Sigmoid colon (tissue), 7 donors: ENCODE measurements around the gene SNRPD2. TPM values are rescaled to one million over a fixed set of nuclear protein-coding genes. Genes with fewer than 3 reads are reported as not detected.

ENCODE experiments used
- DNase-seq: peaks from one replicate; pipeline ENCODE4 v3.0.0-alpha.2; 2019
- H3K27ac ChIP-seq, 4 donors: fragments of 200-600 bp; sonication (generic); one replicate each; pipeline ENCODE4 v1.5.1; 2016 to 2019; ENCODE audit warnings: mild to moderate bottlenecking in 1 of 4
- H3K27me3 ChIP-seq, 3 donors: fragments of 200-600 bp; sonication (generic); one replicate each; pipeline ENCODE4 v1.5.1; 2019; ENCODE audit warnings: mild to moderate bottlenecking in 1 of 3
- H3K36me3 ChIP-seq, 4 donors: fragments of 200-600 bp; sonication (generic); one replicate each; pipeline ENCODE4 v1.5.1; 2016 to 2019
- H3K4me1 ChIP-seq, 4 donors: fragments of 200-600 bp; sonication (generic); one replicate each; pipeline ENCODE4 v1.5.1; 2017 to 2019
- H3K4me3 ChIP-seq, 4 donors: fragments of 200-600 bp; sonication (generic); one replicate each; pipeline ENCODE4 v1.5.1; 2017 to 2019; ENCODE audit warnings: mild to moderate bottlenecking in 2 of 4, moderate library complexity in 1 of 4
- H3K9me3 ChIP-seq, 4 donors: fragments of 200-600 bp in 3 of 4; sonication (generic) in 3 of 4; one replicate each; pipeline versions ENCODE4 v1.5.1 to v1.6.1; 2013 to 2019
- CTCF ChIP-seq, 4 experiments: fragments of 450-650 bp in 3 of 4; fragments of 200-600 bp in 1 of 4; IDR thresholded peaks; one replicate each; pipeline ENCODE4 v1.5.1; 2016 to 2019; ENCODE audit warnings: antibody characterized with exemption in 4 of 4, mild to moderate bottlenecking in 3 of 4, moderate library complexity in 2 of 4
- EP300 ChIP-seq, 4 donors: sonication (generic); formaldehyde crosslinking; IDR thresholded peaks; one replicate each; pipeline ENCODE4 v1.6.1; 2017; ENCODE audit warnings: antibody characterized with exemption in 4 of 4
- POLR2A ChIP-seq, 2 donors: fragments of 450-650 bp; IDR thresholded peaks; one replicate each; pipeline ENCODE4 v1.6.1; 2016; ENCODE audit warnings: antibody characterized with exemption in 2 of 2, mild to moderate bottlenecking in 2 of 2, moderate library complexity in 2 of 2
- POLR2AphosphoS5 ChIP-seq, 4 donors: sonication (generic); formaldehyde crosslinking; IDR thresholded peaks; one replicate each; pipeline ENCODE4 v1.6.1; 2017; ENCODE audit warnings: antibody characterized with exemption in 4 of 4
- WGBS, 2 donors: extraction: QIAGEN DNeasy Blood & Tissue Kit; methylation state at CpG; one replicate each; pipeline ENCODE4 v1.1.7; 2013; 5-methylcytosine and 5-hydroxymethylcytosine counted together
- intact Hi-C: fragments of 100-400 bp; cut with DNase I; formaldehyde crosslinking; loops from one replicate; pipeline ENCODE4 v1.15.1; 2023
- polyA plus RNA-seq, 3 donors: library from polyadenylated mRNA; stranded (reverse); fragments of 200-250 nt; gene quantifications; one replicate each; pipeline ENCODE4 v1.2.3, GENCODE V29; 2013
- total RNA-seq, 4 donors: library from RNA; depleted of rRNA; stranded (reverse); fragments of >200 nt; gene quantifications; one replicate each; pipeline ENCODE4 v1.1.0, GENCODE V29; 2016
- donor health status: healthy with polysubstance abuse.
- donor health status: Bipolar disorder and iron deficiency.
- donor health status: healthy.

The SNRPD2 gene
- total and polyA plus RNA-seq, 7 donors = 145 to 423 (median 261) TPM

DNA sequence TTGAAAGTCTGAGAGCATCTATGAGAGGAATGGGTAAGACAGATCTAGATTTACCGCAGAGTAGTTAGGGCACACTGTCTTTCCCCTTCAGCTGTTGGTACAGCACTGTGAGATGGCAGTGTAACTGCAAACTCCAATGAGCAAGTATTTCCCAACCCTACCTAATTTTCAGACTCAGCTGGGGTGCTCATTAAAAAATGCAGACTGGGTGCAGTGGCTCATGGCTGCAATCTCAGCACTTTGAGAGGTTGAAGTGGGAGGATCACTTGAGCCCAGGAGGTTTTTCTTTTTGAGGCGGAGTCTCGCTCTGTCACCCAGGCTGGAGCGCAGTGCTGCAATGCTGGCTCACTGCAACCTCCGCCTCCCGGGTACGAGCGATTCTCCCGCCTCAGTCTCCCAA lies 13.4 kb upstream of the SNRPD2 start:
- Histone ChIP-seq H3K27ac (no peak overlapping the region), H3K4me1 (peaks cover 0 to under 1% (median 0%) of the 10 kb centered on the region in 4 donors), H3K4me3 (no peak overlapping the region), H3K9me3 (no peaks in the 10 kb centered on the region), H3K27me3 (no peaks in the 10 kb centered on the region), H3K36me3 (peaks cover 0 to 22% (median 4%) of the 10 kb centered on the region in 4 donors)
- intact Hi-C loops = no loop called here
- no peak for DNase-seq
- no peak for TF ChIP-seq CTCF (IDR thresholded peaks at IDR 0.05)
- no peak for TF ChIP-seq EP300 (IDR thresholded peaks at IDR 0.05)
- no peak for TF ChIP-seq POLR2AphosphoS5 (IDR thresholded peaks at IDR 0.05)
- TF ChIP-seq POLR2A (IDR thresholded peaks at IDR 0.05) = no peak
- 93 to 98% methylated on average over 9 of the region's 9 CpGs for WGBS, 2 donors

- Histone ChIP-seq H3K27ac (no peak overlapping the region), H3K27me3 (no peaks in the 10 kb centered on the region), H3K36me3 (peaks cover 0 to 28% (median 4%) of the 10 kb centered on the region in 4 donors), H3K4me3 (no peak overlapping the region), H3K9me3 (no peaks in the 10 kb centered on the region), H3K4me1 (no peaks in the 10 kb centered on the region)
- TF ChIP-seq POLR2A (IDR thresholded peaks at IDR 0.05) (no peak), EP300 (IDR thresholded peaks at IDR 0.05) (no peak), POLR2AphosphoS5 (IDR thresholded peaks at IDR 0.05) (no peak), CTCF (IDR thresholded peaks at IDR 0.05) (no peak)
- 61 to 84% methylated on average over 7 of the region's 7 CpGs for WGBS, 2 donors
- intact Hi-C loops = no loop called here
- no peak for DNase-seq
Measured at GRCh38 chr19:45701676-45702075, 9.9 kb upstream of the SNRPD2 start.

DNA sequence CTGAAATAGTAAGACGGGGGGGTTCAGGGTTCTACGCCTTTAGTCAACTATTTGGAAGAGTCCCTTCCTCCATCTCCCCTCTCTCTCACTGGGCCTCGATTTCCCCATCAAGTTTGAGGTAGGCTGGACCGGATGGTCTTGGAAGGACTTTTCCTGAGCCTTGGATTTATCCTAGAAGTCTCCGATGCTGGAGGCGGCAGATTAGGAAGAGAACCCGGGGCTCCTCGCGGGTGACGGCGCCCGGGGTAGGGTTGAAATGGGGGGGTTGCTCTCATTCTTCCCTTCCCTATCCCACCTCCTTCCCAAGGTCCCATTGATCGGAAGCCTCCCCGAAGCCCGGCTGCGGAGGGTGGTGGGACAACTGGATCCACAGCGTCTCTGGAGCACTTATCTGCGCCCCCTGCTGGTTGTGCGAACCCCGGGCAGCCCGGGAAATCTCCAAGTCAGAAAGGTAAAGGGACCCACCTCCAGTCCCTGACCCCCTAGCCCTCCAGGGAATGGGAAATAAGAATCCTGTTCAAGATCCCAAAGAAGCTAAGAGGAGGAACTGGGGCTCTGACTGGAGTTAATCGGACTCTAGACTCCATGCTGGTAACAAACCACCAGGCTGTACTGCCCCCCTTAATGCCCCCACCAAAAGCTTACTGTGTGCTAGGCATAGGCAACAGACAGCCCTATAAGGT lies 1.5 kb upstream of the SNRPD2 start:
- Histone ChIP-seq H3K4me1 (peaks cover 0 to 24% (median 16%) of the 10 kb centered on the region in 4 donors), H3K4me3 (peak overlapping the region; percentile 62 to 91 (median 82)), H3K36me3 (peaks cover 2 to 23% (median 3%) of the 10 kb centered on the region in 4 donors), H3K9me3 (no peaks in the 10 kb centered on the region), H3K27ac (peak overlapping the region; percentile 93 to 95 (median 94)), H3K27me3 (no peaks in the 10 kb centered on the region)
- DNase-seq = peak; percentile 88
- WGBS, 2 donors = 1% methylated on average over 22 of the region's 22 CpGs
- intact Hi-C loops = loop anchor here (2.0 to 10.0 kb wide), 4 partner anchors 38 to 268 kb away; partner anchors contain the start of genes DMWD, ERCC1 and FBXO46
- TF ChIP-seq POLR2AphosphoS5 (IDR thresholded peaks at IDR 0.05) (peak in 1 of 4 donors; percentile 11), EP300 (IDR thresholded peaks at IDR 0.05) (no peak), CTCF (IDR thresholded peaks at IDR 0.05) (peak; percentile 64 to 91 (median 82)), POLR2A (IDR thresholded peaks at IDR 0.05) (no peak)

DNA sequence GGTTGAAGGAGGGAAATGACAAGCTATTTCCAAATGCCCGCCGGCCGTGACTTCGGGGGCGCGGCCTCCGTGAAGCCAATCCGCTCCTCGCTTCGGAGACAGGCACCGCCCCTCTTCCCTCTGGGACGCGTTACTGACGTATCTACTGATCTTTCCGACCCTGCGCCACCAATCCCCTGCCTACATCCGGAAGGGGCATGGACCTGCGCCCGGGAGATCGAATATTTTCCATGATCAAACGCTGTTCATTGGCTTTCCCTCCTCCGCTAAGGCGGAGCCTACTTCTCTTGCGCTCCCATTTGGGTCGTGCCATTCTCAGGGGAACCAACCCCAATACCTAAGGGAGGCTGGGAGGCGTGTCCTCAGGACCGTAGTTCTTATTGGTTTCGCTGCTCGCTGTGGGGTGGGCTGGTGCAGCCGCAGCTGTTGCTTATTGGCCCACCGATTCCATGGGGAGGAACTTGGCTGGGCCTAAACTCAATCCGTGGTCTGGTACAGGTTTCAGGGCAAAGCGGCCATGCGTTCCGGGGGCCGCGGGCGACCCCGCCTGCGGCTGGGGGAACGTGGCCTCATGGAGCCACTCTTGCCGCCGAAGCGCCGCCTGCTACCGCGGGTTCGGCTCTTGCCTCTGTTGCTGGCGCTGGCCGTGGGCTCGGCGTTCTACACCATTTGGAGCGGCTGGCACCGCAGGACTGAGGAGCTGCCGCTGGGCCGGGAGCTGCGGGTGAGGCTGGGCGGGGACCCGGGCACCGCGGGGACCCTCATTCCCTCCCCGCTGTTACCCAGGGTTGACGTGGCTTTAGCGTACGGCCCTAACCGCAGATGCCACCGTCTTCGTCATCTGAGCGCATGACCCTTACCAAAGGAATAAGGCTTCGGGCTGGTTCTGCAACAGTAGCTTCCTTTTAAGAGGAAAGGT lies 693 bp upstream of the SNRPD2 start, which contains the start of gene QPCTL:
QPCTL (plus strand) TSS at position 480 of the 919 bp plus-strand sequence; CDS start at position 518, 38 bp downstream.
- intact Hi-C loops = loop anchor here (1.0 to 10.0 kb wide), 5 partner anchors 25 to 268 kb away; partner anchors contain the start of genes DMWD, ERCC1 and FBXO46
- Histone ChIP-seq H3K27ac (peak within 1 kb of the TSS; percentile 93 to 95 (median 94)), H3K4me1 (peaks cover 0 to 24% (median 16%) of the 10 kb centered on the region in 4 donors), H3K27me3 (no peaks in the 10 kb centered on the region), H3K4me3 (peak within 1 kb of the TSS; percentile 62 to 91 (median 82)), H3K36me3 (peaks cover 10 to 31% (median 11%) of the 10 kb centered on the region in 4 donors), H3K9me3 (no peaks in the 10 kb centered on the region)
- 0% methylated on average over 70 of the region's 70 CpGs for WGBS, 2 donors
- peak; percentile 99 for DNase-seq
- TF ChIP-seq POLR2AphosphoS5 (IDR thresholded peaks at IDR 0.05) = peak; percentile 55 to 83 (median 78)
- peak; percentile 48 to 56 for TF ChIP-seq POLR2A (IDR thresholded peaks at IDR 0.05)
- TF ChIP-seq EP300 (IDR thresholded peaks at IDR 0.05) = peak in 2 of 4 donors; percentile 21 to 42
- no peak for TF ChIP-seq CTCF (IDR thresholded peaks at IDR 0.05)
